HL-60 (cell line): ENCODE results near the gene PTDSS2.

Experiments used
- DNase-seq, 2 experiments: peaks; one replicate each; pipeline ENCODE4 v3.0.0-alpha.2; 2010 to 2020; ENCODE audit warnings: low read depth in 1 of 2, low spot score in 1 of 2
- H3K27ac ChIP-seq: fragments of 250-450 bp; sonication (Bioruptor Pico); replicated peaks from 2 replicates; pipeline ENCODE4 v1.5.1; 2020; ENCODE audit warnings: mild to moderate bottlenecking, moderate library complexity
- H3K27me3 ChIP-seq: fragments of 250-450 bp; sonication (Bioruptor Pico); 2 replicates; pipeline ENCODE4 v1.5.1; 2021; ENCODE audit warnings: mild to moderate bottlenecking, moderate library complexity; ENCODE audit not compliant: insufficient read depth, poor library complexity, severe bottlenecking
- H3K4me3 ChIP-seq: replicated peaks from 2 replicates; pipeline ENCODE4 v1.5.1; 2011; ENCODE audit warnings: mild to moderate bottlenecking, control low read depth, low read length; ENCODE audit not compliant: insufficient read depth
- GABPA ChIP-seq: IDR thresholded peaks from 2 replicates; pipeline ENCODE4 v1.6.1; 2012; ENCODE audit warnings: low read depth
- POLR2AphosphoS5 ChIP-seq: IDR thresholded peaks from 2 replicates; pipeline ENCODE4 v1.6.1; 2012; ENCODE audit warnings: low read depth
- SPI1 ChIP-seq: IDR thresholded peaks from 2 replicates; pipeline ENCODE4 v1.6.1; 2012; ENCODE audit warnings: low read depth, mild to moderate bottlenecking, borderline replicate concordance
- TF ChIP-seq, protein P1 (sequence below): IDR thresholded peaks from 2 replicates; pipeline ENCODE4 v1.6.1; 2012; ENCODE audit warnings: low read depth; ENCODE audit not compliant: insufficient replicate concordance
- TF ChIP-seq, protein P2 (sequence below): IDR thresholded peaks from one replicate; pipeline ENCODE4 v1.5.1; 2011; ENCODE audit warnings: low read length, control low read depth, inconsistent platforms; ENCODE audit not compliant: insufficient read depth

PTDSS2 gene

DNA sequence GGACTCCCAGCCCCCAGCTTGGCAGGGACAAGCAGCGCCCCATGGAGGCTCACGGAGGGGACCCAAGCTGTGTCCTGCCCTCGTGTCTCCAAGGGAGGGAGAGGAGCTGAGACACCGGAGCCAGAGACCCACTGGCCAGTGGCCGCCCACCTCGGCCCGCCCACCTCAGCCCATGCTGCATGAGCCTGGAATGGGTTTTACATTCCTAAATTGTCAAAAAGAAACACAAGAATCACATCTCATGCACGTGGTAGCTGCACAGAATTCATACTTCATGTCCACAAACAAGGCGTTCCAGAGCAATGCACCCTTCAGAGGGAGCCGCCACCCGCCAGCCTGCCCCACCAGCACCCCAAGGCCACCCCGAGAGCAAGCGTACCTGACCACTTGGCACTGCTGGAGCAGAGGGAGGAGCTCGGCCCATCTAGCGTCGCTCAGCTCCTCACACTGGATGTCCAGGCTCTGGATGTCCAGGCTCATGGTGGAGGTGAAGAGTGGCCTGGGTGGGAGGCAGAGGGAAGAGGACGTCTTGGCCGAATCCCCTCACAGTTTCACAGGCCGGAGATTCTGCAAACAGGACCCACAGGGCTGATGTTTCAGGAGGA is 51.7 kb downstream of the PTDSS2 start:
- Histone ChIP-seq H3K27ac (peak overlapping the region; percentile 100), H3K4me3 (peak overlapping the region; percentile 34), H3K27me3 (no peaks in the 10 kb centered on the region)
- TF ChIP-seq POLR2AphosphoS5: 0 out of 2 replicates have a peak, but pooled peaks have one; percentile 19
- TF ChIP-seq, protein P1, sequence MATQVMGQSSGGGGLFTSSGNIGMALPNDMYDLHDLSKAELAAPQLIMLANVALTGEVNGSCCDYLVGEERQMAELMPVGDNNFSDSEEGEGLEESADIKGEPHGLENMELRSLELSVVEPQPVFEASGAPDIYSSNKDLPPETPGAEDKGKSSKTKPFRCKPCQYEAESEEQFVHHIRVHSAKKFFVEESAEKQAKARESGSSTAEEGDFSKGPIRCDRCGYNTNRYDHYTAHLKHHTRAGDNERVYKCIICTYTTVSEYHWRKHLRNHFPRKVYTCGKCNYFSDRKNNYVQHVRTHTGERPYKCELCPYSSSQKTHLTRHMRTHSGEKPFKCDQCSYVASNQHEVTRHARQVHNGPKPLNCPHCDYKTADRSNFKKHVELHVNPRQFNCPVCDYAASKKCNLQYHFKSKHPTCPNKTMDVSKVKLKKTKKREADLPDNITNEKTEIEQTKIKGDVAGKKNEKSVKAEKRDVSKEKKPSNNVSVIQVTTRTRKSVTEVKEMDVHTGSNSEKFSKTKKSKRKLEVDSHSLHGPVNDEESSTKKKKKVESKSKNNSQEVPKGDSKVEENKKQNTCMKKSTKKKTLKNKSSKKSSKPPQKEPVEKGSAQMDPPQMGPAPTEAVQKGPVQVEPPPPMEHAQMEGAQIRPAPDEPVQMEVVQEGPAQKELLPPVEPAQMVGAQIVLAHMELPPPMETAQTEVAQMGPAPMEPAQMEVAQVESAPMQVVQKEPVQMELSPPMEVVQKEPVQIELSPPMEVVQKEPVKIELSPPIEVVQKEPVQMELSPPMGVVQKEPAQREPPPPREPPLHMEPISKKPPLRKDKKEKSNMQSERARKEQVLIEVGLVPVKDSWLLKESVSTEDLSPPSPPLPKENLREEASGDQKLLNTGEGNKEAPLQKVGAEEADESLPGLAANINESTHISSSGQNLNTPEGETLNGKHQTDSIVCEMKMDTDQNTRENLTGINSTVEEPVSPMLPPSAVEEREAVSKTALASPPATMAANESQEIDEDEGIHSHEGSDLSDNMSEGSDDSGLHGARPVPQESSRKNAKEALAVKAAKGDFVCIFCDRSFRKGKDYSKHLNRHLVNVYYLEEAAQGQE: no peak
- no peak for DNase-seq

DNA sequence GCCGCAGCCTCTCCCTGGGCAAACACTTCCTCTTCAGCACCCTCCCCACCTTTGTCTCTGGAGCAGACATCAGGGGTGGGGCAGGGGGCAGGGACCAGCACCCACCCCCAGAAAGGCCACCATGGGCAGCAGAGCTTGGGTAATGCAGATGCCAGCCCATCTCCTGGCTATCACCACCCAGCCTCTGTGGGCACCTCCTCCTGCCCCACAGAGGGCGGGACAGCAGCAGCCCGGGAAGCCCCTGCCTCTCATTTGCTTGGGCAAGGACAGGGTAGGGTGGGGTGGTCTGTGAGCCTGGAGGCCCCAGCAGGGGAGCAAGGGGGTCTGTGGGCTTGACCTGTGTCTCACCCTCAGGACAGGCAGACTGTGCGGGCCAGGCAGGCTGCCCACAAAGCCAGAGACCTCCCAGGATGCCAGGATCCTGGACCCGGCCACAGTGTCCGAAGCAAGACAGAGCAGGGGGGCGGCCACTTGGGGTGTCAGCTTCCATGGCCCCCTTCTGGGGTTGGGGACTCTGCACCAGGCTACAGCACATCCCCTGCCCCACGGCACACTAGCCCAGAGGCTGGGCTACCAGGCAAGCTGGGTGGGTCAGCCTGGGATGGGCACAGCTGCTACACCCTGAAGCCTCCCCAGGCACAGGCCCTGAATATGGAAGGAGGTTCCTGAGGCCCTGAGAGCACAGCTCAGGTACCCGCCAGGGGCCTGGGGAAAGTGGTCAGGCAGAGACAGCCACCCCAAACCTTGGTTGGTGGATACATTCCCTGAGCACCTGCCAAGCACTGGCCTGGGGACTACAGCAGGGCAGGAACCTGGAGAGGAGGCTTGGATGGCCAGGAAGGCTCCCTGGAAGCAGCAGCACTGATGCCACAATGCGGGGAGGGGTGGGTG is 52.5 kb downstream of the PTDSS2 start:
- no peaks in the 10 kb centered on the region for H3K27me3 ChIP-seq
- peak overlapping the region; percentile 100 for H3K27ac ChIP-seq
- peak in 1 of 2 experiments; percentile 49 for DNase-seq
- TF ChIP-seq, protein P1: peak; percentile 64
- peak; percentile 12; the same call in 1 of the 2 replicates for TF ChIP-seq POLR2AphosphoS5
- TF ChIP-seq, protein P2, sequence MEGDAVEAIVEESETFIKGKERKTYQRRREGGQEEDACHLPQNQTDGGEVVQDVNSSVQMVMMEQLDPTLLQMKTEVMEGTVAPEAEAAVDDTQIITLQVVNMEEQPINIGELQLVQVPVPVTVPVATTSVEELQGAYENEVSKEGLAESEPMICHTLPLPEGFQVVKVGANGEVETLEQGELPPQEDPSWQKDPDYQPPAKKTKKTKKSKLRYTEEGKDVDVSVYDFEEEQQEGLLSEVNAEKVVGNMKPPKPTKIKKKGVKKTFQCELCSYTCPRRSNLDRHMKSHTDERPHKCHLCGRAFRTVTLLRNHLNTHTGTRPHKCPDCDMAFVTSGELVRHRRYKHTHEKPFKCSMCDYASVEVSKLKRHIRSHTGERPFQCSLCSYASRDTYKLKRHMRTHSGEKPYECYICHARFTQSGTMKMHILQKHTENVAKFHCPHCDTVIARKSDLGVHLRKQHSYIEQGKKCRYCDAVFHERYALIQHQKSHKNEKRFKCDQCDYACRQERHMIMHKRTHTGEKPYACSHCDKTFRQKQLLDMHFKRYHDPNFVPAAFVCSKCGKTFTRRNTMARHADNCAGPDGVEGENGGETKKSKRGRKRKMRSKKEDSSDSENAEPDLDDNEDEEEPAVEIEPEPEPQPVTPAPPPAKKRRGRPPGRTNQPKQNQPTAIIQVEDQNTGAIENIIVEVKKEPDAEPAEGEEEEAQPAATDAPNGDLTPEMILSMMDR: no peak
- no peak for TF ChIP-seq GABPA
- peak; percentile 72; the same call in 1 of the 2 replicates for TF ChIP-seq SPI1
- H3K4me3 ChIP-seq: peak overlapping the region; percentile 34

DNA sequence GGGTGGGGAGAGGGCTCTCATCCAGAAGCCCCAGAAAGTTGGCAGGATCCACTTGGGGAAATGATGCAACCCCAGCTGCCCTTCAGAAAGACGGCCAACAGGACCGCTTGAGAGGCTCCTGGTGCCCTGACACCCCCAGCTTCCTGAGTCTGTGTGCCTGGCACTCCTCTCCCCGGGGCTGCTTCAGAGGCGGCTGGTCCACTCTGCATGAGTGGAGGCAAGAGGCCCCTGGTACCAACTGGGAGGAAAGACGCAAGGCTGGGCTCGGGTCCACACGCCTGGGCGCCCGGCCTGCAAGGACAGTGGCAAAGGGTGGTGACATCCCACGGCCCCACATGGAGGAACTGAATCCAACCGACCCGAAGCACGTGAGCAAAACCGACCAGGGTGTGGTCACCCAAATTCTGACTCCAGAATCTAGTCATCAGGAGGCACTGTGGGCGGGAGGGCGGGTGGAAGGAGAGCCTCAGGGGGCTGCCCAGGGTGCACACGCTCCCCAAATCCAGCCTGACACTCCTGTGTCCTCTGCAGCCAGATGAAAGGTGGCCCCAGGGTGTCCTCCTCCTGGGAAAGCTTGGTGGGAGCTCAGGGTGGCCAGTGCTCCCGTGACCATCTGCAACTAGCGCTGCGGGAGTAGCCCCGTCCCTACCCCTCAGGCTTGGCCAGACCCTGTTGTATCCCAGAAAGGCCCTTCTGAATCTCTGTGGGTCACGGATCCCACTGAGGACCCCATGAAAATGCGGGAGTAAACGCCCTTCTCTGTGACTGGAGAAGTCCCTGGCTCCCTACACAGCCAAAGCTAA is 53.3 kb downstream of the PTDSS2 start:
- TF ChIP-seq, protein P1: no peak
- TF ChIP-seq POLR2AphosphoS5 (peak; percentile 37; the same call in 1 of the 2 replicates), SPI1 (peak; percentile 42; the same call in 1 of the 2 replicates)
- Histone ChIP-seq H3K27ac (peak overlapping the region; percentile 100), H3K4me3 (peak overlapping the region; percentile 67), H3K27me3 (no peaks in the 10 kb centered on the region)
- peak; percentile 92 to 93 for DNase-seq
